LNCaP clone FGC (cell line): ENCODE data around the gene CCT3.
"Not testable (repeated sequence)": the region's sequence is repeated elsewhere in the genome, so short reads cannot be mapped to it uniquely, and the experiment has no call there.

Experiments
- DNase-seq: peaks from one replicate; pipeline ENCODE4 v3.0.0-alpha.2; 2011; ENCODE audit warnings: low read depth
- H3K4me3 ChIP-seq: 2 replicates; pipeline ENCODE4 v1.5.1; 2011; ENCODE audit warnings: mild to moderate bottlenecking, low read depth, low read length, control low read depth
- TF ChIP-seq, protein P1 (sequence below): IDR thresholded peaks from 2 replicates; pipeline ENCODE4 v1.5.1; 2012; ENCODE audit warnings: mild to moderate bottlenecking; ENCODE audit not compliant: control insufficient read depth, insufficient read depth; ENCODE audit errors: extremely low read depth

Gene CCT3

DNA sequence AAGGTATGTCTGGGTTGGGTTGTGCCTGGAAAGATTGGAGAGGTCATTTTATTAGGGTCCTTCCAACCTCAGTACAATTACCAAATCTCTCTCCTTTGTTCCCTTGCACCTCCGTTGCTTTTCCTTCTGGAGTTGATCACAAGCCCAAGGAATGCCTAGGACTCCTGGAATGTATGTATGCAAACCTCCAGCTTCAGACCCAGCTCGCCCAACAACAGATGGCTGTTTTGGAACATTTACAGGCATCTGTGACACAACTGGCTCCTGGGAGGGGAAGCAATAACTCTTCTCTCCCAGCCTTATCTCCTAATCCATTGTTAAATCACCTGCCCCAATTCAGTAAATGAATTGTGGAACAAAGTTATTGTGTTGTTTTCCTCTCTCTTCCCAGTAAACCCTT is 8.5 kb upstream of the CCT3 start:
- no peak for DNase-seq
- H3K4me3 ChIP-seq = no peak overlapping the region
- TF ChIP-seq, protein P1, sequence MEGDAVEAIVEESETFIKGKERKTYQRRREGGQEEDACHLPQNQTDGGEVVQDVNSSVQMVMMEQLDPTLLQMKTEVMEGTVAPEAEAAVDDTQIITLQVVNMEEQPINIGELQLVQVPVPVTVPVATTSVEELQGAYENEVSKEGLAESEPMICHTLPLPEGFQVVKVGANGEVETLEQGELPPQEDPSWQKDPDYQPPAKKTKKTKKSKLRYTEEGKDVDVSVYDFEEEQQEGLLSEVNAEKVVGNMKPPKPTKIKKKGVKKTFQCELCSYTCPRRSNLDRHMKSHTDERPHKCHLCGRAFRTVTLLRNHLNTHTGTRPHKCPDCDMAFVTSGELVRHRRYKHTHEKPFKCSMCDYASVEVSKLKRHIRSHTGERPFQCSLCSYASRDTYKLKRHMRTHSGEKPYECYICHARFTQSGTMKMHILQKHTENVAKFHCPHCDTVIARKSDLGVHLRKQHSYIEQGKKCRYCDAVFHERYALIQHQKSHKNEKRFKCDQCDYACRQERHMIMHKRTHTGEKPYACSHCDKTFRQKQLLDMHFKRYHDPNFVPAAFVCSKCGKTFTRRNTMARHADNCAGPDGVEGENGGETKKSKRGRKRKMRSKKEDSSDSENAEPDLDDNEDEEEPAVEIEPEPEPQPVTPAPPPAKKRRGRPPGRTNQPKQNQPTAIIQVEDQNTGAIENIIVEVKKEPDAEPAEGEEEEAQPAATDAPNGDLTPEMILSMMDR = no peak

DNA sequence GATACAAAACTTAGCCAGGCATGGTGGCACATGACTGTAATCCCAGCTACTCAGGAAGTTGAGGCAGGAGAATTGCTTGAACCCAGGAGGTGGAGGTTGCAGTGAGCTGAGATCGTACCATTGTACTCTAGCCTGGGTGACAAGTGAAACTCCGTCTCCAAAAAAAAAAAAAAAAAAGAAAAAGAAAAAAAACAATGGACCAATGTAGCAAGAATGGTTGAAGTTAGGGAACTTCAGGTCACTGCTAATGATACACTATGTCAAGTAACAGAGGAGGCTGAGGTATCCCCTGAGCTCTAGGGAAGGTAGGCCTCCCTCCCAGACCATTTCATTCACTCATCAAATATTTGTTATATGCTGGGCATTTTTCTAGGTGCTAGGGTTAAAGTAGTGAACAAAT is 7.9 kb upstream of the CCT3 start:
- not testable (repeated sequence) for H3K4me3 ChIP-seq, DNase-seq

DNA sequence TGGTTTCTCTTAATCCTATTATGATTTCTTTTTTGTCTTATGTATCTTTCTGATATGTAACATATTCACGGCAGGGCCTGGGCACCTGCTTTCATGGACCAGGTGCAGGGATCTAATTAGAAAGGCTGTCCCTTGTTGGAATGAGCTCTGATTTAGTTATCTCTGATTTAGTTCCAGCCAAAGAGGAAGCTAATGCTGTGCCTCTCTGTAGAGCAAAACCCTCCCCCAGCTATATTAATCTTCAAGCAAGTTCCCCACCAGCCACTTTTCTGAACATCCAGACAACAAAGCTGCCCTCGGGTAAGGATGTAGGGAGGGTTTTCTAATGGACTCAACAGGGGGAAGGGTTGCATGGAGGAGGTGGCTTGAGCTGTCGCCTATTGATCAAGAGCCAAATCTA is 6.3 kb upstream of the CCT3 start:
- TF ChIP-seq, protein P1 = no peak
- H3K4me3 ChIP-seq = no peak overlapping the region
- no peak for DNase-seq

DNA sequence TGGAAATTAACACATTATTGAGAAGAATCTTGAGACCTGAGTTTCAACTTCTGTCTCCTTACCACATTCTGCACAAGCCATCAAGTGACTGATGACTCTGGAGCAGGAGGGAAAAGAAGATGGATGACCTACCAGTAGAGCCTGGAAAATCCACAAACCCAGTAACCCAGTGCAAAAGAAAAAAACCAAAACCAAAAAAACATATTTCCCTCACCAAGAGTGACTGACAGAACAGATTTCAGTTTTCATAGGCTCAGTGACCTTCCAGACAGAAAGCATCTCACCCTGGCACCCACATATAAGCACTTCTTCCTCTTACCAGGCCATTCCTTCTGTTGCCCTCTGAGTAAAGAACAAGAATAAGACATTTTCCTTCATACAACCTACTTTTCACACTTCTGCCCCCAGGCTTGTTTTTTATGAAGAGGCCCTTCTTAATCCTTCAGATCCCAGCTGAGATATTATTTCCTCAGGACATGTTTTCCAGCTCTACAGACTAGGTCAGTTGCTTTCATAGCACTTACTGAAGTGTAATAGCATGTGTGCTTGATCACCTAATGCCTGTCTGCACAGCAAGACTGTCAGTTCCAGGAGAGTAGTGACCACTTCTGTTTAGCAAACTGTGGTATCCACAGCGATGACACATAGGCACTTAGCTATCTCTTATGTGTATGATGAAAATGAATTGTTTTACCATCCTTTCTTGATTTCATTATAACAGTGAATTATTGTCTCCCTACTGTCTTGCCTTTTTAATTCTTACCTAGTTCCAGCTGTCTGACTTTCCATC is 4.3 kb upstream of the CCT3 start:
- TF ChIP-seq, protein P1 = no peak
- H3K4me3 ChIP-seq = no peak overlapping the region
- no peak for DNase-seq

DNA sequence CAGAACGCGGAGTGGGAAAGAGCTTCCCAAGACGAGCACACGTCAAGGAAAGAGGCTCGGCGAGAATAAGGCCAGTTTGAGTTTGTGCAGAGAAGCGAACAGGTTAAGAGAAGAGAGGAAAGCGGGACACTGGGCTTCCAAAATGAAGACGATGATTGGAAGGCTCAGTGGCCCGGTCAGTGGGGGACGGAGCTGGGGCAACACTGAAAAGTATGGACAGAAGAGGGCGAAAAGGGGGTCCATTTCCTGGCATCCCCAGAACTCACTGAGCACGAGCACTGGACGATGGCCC is 258 bp downstream of the CCT3 start:
- H3K4me3 ChIP-seq = peak overlapping the region; percentile 94
- no peak for DNase-seq
- TF ChIP-seq, protein P1 = no peak

DNA sequence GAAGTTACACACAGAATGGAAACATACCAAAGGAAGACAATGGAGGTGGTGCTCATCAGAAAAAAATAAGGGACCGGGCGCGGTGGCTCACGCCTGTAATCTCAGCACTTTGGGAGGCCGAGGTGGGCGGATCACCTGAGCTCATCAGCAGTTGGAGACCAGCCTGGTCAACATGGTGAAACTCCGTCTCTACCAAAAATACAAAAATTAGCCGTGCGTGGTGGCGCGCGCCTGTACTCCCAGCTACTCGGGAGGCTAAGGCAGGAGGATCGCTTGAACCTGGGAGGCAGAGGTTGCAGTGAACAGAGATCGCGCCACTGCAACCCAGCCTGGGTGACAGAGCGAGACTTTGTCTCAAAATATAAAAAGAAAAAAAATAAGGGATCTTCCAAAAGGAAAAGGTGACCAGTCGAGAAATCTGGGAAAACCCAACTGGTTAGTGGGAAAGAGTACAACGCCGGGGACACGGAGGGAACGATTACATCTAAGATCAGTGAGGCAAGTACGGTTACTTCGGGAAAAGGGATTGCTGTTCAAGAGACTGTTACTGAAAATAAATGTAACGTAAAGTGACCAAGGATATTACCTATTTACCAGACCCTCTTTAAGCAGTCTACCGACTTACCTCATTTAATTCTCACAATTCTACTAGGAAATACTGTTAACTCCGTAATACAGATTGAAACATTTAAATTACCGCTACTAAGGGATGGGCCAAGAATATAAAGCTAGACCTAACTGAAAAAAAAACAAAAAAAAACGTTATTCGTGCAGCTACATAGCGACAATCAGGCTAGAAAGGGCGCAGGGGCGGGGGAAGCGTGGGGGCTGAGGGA is 822 bp downstream of the CCT3 start:
- DNase-seq = no peak
- TF ChIP-seq, protein P1 = no peak
- H3K4me3 ChIP-seq = peak overlapping the region; percentile 94

DNA sequence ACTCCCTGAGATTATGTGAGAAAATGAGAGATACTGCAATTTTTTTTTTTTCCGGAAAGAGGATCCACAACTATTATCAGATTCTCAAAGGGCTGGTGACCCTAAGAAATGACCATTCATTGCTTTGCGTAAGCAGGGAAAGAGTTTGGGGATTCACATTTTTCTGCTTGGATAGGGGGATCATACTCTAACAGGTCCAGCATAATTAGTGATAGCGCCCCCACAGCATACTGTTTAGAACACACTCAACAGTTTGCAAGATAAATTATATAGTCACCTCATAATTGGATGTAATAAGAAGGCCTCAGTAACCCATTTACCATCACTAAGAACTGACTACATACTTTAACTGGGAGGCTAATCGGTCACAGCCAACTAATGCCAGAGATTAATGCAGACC is 1.9 kb downstream of the CCT3 start:
- no peak for DNase-seq
- TF ChIP-seq, protein P1 = no peak
- peak overlapping the region; percentile 94 for H3K4me3 ChIP-seq

DNA sequence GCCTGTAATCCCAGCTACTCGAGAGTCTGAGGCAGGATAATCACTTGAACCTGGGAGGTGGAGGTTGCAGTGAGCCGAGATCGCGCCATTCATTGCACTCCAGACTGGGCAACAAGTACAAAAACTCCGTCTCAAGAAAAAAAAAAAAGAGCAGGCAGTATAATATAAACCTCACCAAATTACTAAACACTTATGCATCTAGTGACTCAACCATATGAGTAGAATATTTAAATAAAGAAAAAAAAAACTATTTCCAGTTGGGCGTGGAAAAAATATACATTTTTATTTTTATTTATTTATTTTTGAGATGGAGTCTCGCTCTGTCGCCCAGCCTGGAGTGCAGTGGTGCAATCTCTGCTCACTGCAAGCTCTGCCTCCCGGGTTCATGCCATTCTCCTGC is 14.9 kb downstream of the CCT3 start:
- not testable (repeated sequence) for DNase-seq

More for the DNA sequence above, 14.9 kb downstream of the CCT3 start:
- not testable (repeated sequence) for H3K4me3 ChIP-seq
